Liver (tissue), 3 donors: ENCODE data around the gene MSL1.

Source experiments
- SP1 ChIP-seq: IDR thresholded peaks from 2 replicates; pipeline ENCODE4 v1.6.1; 2018; ENCODE audit warnings: antibody characterized with exemption, mild to moderate bottlenecking
- TF ChIP-seq, protein P1 (sequence below): fragments of 150-350 bp; IDR thresholded peaks from 2 replicates; pipeline ENCODE4 v1.5.1; 2017; ENCODE audit warnings: improper control_type of control experiment, low read depth, low read length; ENCODE audit not compliant: missing input control
- TF ChIP-seq, protein P2 (sequence below): IDR thresholded peaks from 2 replicates; pipeline ENCODE4 v1.6.1; 2016; ENCODE audit warnings: antibody characterized with exemption
- TF ChIP-seq, protein P3 (sequence below): IDR thresholded peaks from 2 replicates; pipeline ENCODE4 v1.6.1; 2016; ENCODE audit warnings: antibody characterized with exemption, mild to moderate bottlenecking
- TF ChIP-seq, protein P4 (sequence below): IDR thresholded peaks from 2 replicates; pipeline ENCODE4 v1.6.1; 2016; ENCODE audit warnings: antibody characterized with exemption
- donor health status: healthy.
- donor health status: healthy.

DNA sequence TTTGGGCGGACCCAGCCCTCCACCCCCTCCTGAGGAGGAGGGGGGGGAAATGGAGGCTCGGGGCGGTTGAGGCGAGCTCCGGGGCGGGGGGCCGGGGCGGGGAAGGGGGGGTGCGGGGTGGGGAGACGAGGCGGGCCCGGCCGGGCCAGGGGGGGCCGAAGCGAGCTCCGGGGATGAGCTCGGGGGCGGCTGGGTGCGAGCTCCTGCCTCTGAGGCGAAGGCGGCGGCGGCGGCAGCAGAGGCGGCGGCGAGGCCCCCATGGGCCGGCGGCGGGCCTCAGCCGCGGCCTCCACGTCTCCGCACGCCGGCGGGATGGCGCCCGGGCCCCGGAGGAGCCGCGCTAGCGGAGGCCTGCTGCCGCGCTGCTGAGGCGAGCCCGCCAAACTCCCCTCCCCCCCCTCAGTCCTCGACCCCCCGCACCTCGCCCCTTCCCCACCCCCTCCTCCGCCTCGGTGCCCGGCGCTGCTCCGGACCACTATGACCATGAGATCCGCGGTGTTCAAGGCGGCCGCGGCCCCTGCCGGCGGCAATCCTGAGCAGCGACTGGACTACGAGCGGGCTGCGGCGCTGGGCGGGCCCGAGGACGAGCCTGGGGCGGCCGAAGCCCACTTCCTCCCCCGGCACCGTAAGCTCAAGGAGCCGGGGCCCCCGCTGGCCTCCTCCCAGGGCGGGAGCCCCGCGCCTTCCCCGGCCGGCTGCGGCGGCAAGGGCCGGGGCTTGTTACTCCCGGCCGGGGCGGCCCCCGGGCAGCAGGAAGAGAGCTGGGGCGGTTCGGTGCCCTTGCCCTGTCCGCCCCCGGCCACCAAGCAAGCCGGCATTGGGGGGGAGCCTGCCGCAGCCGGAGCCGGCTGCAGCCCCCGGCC, 596 bp downstream of the MSL1 start:
- TF ChIP-seq, protein P1, sequence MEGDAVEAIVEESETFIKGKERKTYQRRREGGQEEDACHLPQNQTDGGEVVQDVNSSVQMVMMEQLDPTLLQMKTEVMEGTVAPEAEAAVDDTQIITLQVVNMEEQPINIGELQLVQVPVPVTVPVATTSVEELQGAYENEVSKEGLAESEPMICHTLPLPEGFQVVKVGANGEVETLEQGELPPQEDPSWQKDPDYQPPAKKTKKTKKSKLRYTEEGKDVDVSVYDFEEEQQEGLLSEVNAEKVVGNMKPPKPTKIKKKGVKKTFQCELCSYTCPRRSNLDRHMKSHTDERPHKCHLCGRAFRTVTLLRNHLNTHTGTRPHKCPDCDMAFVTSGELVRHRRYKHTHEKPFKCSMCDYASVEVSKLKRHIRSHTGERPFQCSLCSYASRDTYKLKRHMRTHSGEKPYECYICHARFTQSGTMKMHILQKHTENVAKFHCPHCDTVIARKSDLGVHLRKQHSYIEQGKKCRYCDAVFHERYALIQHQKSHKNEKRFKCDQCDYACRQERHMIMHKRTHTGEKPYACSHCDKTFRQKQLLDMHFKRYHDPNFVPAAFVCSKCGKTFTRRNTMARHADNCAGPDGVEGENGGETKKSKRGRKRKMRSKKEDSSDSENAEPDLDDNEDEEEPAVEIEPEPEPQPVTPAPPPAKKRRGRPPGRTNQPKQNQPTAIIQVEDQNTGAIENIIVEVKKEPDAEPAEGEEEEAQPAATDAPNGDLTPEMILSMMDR, result no peak
- TF ChIP-seq SP1, result no peak
- TF ChIP-seq, protein P2, sequence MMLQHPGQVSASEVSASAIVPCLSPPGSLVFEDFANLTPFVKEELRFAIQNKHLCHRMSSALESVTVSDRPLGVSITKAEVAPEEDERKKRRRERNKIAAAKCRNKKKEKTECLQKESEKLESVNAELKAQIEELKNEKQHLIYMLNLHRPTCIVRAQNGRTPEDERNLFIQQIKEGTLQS, result no peak
- TF ChIP-seq, protein P3, sequence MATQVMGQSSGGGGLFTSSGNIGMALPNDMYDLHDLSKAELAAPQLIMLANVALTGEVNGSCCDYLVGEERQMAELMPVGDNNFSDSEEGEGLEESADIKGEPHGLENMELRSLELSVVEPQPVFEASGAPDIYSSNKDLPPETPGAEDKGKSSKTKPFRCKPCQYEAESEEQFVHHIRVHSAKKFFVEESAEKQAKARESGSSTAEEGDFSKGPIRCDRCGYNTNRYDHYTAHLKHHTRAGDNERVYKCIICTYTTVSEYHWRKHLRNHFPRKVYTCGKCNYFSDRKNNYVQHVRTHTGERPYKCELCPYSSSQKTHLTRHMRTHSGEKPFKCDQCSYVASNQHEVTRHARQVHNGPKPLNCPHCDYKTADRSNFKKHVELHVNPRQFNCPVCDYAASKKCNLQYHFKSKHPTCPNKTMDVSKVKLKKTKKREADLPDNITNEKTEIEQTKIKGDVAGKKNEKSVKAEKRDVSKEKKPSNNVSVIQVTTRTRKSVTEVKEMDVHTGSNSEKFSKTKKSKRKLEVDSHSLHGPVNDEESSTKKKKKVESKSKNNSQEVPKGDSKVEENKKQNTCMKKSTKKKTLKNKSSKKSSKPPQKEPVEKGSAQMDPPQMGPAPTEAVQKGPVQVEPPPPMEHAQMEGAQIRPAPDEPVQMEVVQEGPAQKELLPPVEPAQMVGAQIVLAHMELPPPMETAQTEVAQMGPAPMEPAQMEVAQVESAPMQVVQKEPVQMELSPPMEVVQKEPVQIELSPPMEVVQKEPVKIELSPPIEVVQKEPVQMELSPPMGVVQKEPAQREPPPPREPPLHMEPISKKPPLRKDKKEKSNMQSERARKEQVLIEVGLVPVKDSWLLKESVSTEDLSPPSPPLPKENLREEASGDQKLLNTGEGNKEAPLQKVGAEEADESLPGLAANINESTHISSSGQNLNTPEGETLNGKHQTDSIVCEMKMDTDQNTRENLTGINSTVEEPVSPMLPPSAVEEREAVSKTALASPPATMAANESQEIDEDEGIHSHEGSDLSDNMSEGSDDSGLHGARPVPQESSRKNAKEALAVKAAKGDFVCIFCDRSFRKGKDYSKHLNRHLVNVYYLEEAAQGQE, result no peak
- TF ChIP-seq, protein P4, sequence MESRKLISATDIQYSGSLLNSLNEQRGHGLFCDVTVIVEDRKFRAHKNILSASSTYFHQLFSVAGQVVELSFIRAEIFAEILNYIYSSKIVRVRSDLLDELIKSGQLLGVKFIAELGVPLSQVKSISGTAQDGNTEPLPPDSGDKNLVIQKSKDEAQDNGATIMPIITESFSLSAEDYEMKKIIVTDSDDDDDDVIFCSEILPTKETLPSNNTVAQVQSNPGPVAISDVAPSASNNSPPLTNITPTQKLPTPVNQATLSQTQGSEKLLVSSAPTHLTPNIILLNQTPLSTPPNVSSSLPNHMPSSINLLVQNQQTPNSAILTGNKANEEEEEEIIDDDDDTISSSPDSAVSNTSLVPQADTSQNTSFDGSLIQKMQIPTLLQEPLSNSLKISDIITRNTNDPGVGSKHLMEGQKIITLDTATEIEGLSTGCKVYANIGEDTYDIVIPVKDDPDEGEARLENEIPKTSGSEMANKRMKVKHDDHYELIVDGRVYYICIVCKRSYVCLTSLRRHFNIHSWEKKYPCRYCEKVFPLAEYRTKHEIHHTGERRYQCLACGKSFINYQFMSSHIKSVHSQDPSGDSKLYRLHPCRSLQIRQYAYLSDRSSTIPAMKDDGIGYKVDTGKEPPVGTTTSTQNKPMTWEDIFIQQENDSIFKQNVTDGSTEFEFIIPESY, result no peak
